ENCODE measurements around the gene MMP26. TPM values are rescaled to one million over a fixed set of nuclear protein-coding genes. Genes with fewer than 3 reads are reported as not detected.

The MMP26 gene
- not detected in 2 replicates for total RNA-seq (ENCODE audit: low replicate concordance)

- Histone ChIP-seq H3F3A (ENCODE audit: low read depth) (peaks cover 15% of the 10 kb centered on the region), H3K27me3 (no peaks in the 10 kb centered on the region), H3K79me2 (ENCODE audit: low read depth) (no peaks in the 10 kb centered on the region), H3K9ac (no peak within 1 kb of the TSS), H3K36me3 (no peaks in the 10 kb centered on the region), H3K9me3 (ENCODE audit: low read depth) (no peaks in the 10 kb centered on the region), H3K27ac (no peak within 1 kb of the TSS), H3K4me3 (peak within 1 kb of the TSS; percentile 16), H4K20me1 (ENCODE audit: low read depth) (no peaks in the 10 kb centered on the region), H2AFZ (replicated peaks) (peak within 1 kb of the TSS; percentile 100), H3K4me2 (peak within 1 kb of the TSS; percentile 65), H3K4me1 (peaks cover 15% of the 10 kb centered on the region)
- Mint-ChIP-seq H3K4me1 (peaks cover 9% of the 10 kb centered on the region), H3K27ac (no peak within 1 kb of the TSS), H3K27me3 (ENCODE audit: insufficient read depth, low read depth) (no peaks in the 10 kb centered on the region), H3K4me3 (peak within 1 kb of the TSS; percentile 25), H3K36me3 (no peaks in the 10 kb centered on the region), H3K9me3 (no peaks in the 10 kb centered on the region)
- TF ChIP-seq EZH2 (IDR thresholded peaks at IDR 0.05): no peak
- TF ChIP-seq EZH2phosphoT487 (IDR thresholded peaks at IDR 0.05): no peak
- no peak for TF ChIP-seq CTCF (IDR thresholded peaks at IDR 0.05)
- DNase-seq (ENCODE audit: low spot score): peak; percentile 23
Measured at GRCh38 chr11:4704054-4704789, at the start of gene MMP26. Gene MMP26, plus strand, starts transcription at chr11:4704784.

GRCh38 chr11:4658629-4659445 is 45.7 kb upstream of the MMP26 start:
- Mint-ChIP-seq H3K4me1 (no peaks in the 10 kb centered on the region), H3K36me3 (no peaks in the 10 kb centered on the region), H3K4me3 (no peak overlapping the region), H3K27me3 (ENCODE audit: insufficient read depth, low read depth) (no peaks in the 10 kb centered on the region), H3K27ac (no peak overlapping the region), H3K9me3 (no peaks in the 10 kb centered on the region)
- no peak overlapping the region for H3K4me3 ChIP-seq
- no peaks in the 10 kb centered on the region for H3K36me3 ChIP-seq
- no peaks in the 10 kb centered on the region for H3K79me2 ChIP-seq (ENCODE audit: low read depth)
- no peak overlapping the region for H3K4me2 ChIP-seq
- no peak overlapping the region for H2AFZ ChIP-seq (replicated peaks)
- no peaks in the 10 kb centered on the region for H3K4me1 ChIP-seq
- H3K27me3 ChIP-seq: no peaks in the 10 kb centered on the region
- no peak overlapping the region for H3K27ac ChIP-seq
- no peak for DNase-seq (ENCODE audit: low spot score)
- no peak for TF ChIP-seq CTCF (IDR thresholded peaks at IDR 0.05)
- TF ChIP-seq EZH2phosphoT487 (IDR thresholded peaks at IDR 0.05): no peak
- no peak for TF ChIP-seq EZH2 (IDR thresholded peaks at IDR 0.05)
- no peaks in the 10 kb centered on the region for H3F3A ChIP-seq (ENCODE audit: low read depth)
- H3K9ac ChIP-seq: no peak overlapping the region
- H3K9me3 ChIP-seq (ENCODE audit: low read depth): no peaks in the 10 kb centered on the region
- H4K20me1 ChIP-seq (ENCODE audit: low read depth): no peaks in the 10 kb centered on the region

GRCh38 chr11:4662876-4663275 is 41.7 kb upstream of the MMP26 start:
- Histone ChIP-seq H3K36me3 (no peaks in the 10 kb centered on the region), H3K9ac (no peak overlapping the region), H2AFZ (replicated peaks) (no peak overlapping the region), H3K27me3 (no peaks in the 10 kb centered on the region), H3K4me2 (no peak overlapping the region), H3K79me2 (ENCODE audit: low read depth) (no peaks in the 10 kb centered on the region), H3K4me3 (no peak overlapping the region), H4K20me1 (ENCODE audit: low read depth) (no peaks in the 10 kb centered on the region), H3K4me1 (no peaks in the 10 kb centered on the region), H3F3A (ENCODE audit: low read depth) (no peaks in the 10 kb centered on the region), H3K9me3 (ENCODE audit: low read depth) (no peaks in the 10 kb centered on the region), H3K27ac (no peak overlapping the region)
- Mint-ChIP-seq H3K4me3 (no peak overlapping the region), H3K27me3 (ENCODE audit: insufficient read depth, low read depth) (no peaks in the 10 kb centered on the region), H3K27ac (no peak overlapping the region), H3K36me3 (no peaks in the 10 kb centered on the region), H3K9me3 (no peaks in the 10 kb centered on the region), H3K4me1 (no peaks in the 10 kb centered on the region)
- no peak for TF ChIP-seq EZH2 (IDR thresholded peaks at IDR 0.05)
- no peak for TF ChIP-seq EZH2phosphoT487 (IDR thresholded peaks at IDR 0.05)
- DNase-seq (ENCODE audit: low spot score): no peak

Measured in neural progenitor cell (in vitro differentiated cells).